Left ventricle myocardium inferior (tissue), 1 donor: Measurements from ENCODE around the gene GLS. TPM values are rescaled to one million over a fixed set of nuclear protein-coding genes. Genes with fewer than 3 reads are reported as not detected.
"Not testable (repeated sequence)": the region's sequence is repeated elsewhere in the genome, so short reads cannot be mapped to it uniquely, and the experiment has no call there.

ENCODE experiments used
- DNase-seq: peaks from one replicate; pipeline ENCODE4 v3.0.0-alpha.2; 2020
- H3K27ac ChIP-seq: fragments of 200-600 bp; replicated peaks from 2 replicates; pipeline ENCODE4 v1.8.0; 2021
- H3K27me3 ChIP-seq: fragments of 200-600 bp; 2 replicates; pipeline ENCODE4 v1.8.0; 2021; ENCODE audit warnings: low read depth
- H3K36me3 ChIP-seq: fragments of 200-600 bp; 2 replicates; pipeline ENCODE4 v1.8.0; 2021
- H3K4me1 ChIP-seq: fragments of 200-600 bp; 2 replicates; pipeline ENCODE4 v1.8.0; 2021
- H3K4me3 ChIP-seq: fragments of 200-600 bp; 2 replicates; pipeline ENCODE4 v1.8.0; 2021; ENCODE audit warnings: mild to moderate bottlenecking, moderate library complexity
- H3K9me3 ChIP-seq: fragments of 200-600 bp; replicated peaks from 2 replicates; pipeline ENCODE4 v1.8.0; 2021
- intact Hi-C: fragments of 100-400 bp; cut with micrococcal nuclease; formaldehyde crosslinking; loops from one replicate; pipeline ENCODE4 v1.11.0; 2022
- total RNA-seq: library from RNA; stranded (reverse); fragmentation: NEBNext Ultra II Directional; extraction: Animal tissue kit (Norgen Biotek cat#: 25700); gene quantifications from one replicate; pipeline ENCODE4 v1.2.1, GENCODE V29; 2021
- TF ChIP-seq, protein P1 (sequence below): fragments of 200-600 bp; IDR thresholded peaks from 2 replicates; pipeline ENCODE4 v1.8.0; 2021; ENCODE audit warnings: antibody characterized with exemption, mild to moderate bottlenecking, borderline replicate concordance
- donor health status: DM: no; HTN: yes; CAD: no; lungs with severe emphysema.

GLS gene
- total RNA-seq, 1 donor from 2014 or later = 48.4 TPM

DNA sequence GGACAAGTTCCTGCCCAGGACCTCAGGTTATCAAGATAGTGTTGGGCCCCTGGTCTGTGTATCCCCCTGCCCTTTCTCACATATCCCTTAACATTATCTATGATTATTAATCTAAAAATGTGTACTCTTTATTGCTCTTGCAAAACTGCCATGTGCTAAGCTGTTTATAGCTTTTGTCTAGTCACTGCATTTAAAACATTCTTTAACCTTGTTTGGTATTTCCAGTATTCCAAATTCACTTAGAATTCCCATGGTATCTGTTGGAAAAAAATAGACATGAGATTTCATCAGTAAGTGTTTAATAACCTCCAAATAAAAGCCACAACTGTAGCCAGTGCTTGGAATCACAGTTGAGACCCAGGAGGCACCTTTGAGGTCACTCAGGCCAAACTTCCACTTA lies 16.2 kb upstream of the GLS start:
- intact Hi-C loops = no loop called here
- TF ChIP-seq, protein P1, sequence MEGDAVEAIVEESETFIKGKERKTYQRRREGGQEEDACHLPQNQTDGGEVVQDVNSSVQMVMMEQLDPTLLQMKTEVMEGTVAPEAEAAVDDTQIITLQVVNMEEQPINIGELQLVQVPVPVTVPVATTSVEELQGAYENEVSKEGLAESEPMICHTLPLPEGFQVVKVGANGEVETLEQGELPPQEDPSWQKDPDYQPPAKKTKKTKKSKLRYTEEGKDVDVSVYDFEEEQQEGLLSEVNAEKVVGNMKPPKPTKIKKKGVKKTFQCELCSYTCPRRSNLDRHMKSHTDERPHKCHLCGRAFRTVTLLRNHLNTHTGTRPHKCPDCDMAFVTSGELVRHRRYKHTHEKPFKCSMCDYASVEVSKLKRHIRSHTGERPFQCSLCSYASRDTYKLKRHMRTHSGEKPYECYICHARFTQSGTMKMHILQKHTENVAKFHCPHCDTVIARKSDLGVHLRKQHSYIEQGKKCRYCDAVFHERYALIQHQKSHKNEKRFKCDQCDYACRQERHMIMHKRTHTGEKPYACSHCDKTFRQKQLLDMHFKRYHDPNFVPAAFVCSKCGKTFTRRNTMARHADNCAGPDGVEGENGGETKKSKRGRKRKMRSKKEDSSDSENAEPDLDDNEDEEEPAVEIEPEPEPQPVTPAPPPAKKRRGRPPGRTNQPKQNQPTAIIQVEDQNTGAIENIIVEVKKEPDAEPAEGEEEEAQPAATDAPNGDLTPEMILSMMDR = no peak
- H3K4me3 ChIP-seq = no peak overlapping the region
- no peak overlapping the region for H3K27ac ChIP-seq
- H3K4me1 ChIP-seq = peaks cover 21% of the 10 kb centered on the region
- no peaks in the 10 kb centered on the region for H3K27me3 ChIP-seq
- peaks cover 8% of the 10 kb centered on the region for H3K9me3 ChIP-seq
- no peaks in the 10 kb centered on the region for H3K36me3 ChIP-seq
- no peak for DNase-seq

DNA sequence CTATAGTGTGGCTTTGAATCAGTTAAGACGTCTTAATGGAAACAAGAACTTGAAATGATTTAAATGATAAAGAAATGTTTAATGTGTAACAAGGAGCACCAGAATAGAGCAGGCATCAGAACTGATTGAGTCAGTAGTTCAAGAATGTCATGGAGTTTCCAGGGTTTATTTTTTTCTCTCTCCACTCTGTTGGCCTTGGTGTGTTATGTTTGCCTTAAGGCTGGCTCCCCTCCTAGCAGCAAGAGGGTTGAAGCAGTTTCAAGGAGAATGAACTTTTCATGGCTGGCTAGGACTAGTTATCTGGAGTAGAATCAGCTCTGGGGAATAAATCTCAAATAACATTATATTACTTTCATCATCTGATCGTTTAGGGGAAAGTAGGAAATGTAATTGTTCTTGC lies 13.4 kb upstream of the GLS start:
- Histone ChIP-seq H3K27me3 (no peaks in the 10 kb centered on the region), H3K36me3 (no peaks in the 10 kb centered on the region), H3K9me3 (peaks cover 8% of the 10 kb centered on the region), H3K4me3 (no peak overlapping the region), H3K27ac (no peak overlapping the region), H3K4me1 (peaks cover 7% of the 10 kb centered on the region)
- TF ChIP-seq, protein P1 = no peak
- intact Hi-C loops = no loop called here
- DNase-seq = no peak

DNA sequence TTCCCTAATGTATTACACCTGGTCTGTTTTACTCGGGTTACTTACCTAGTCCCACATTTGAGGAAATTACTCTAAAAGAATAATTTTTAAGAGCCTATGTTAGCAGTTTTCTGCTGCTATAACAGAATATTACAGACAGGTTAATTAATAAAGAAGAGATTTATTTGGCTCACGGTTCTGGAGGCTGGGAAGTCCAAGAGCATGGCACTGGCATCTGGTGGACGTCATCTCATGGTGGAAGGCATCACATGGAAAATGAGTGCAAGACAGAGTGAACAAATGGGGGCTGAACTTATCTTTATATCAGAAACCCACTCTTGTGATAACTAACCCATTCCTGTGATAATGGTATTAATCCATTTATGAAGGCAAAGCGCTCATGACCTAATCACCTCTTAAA lies 12.8 kb upstream of the GLS start:
- H3K36me3 ChIP-seq = no peaks in the 10 kb centered on the region
- peaks cover 8% of the 10 kb centered on the region for H3K9me3 ChIP-seq
- peaks cover 7% of the 10 kb centered on the region for H3K4me1 ChIP-seq
- TF ChIP-seq, protein P1 = no peak
- H3K4me3 ChIP-seq = no peak overlapping the region
- intact Hi-C loops = no loop called here
- no peak for DNase-seq
- no peak overlapping the region for H3K27ac ChIP-seq
- no peaks in the 10 kb centered on the region for H3K27me3 ChIP-seq

DNA sequence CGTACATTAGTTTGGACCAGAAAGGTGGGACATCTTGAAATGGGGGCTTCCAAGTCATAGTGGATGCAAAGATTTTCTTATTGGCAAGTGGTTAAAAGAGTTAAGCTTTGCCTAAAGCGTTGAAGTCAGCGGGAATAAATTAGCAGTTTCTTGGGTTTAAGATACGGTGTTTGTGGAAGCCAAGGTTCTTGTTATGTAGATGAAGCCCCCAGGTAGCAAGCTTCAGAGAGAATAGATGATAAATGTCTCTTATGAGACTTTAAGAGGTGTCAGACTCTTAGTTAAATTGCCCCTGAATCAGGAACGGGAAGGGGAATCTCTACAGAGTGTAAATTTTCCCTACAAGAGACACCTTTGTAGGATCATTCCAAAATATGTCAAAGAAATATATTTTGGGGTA lies 10.9 kb upstream of the GLS start:
- intact Hi-C loops = no loop called here
- H3K27ac ChIP-seq = no peak overlapping the region
- H3K4me3 ChIP-seq = no peak overlapping the region
- peaks cover 8% of the 10 kb centered on the region for H3K9me3 ChIP-seq
- TF ChIP-seq, protein P1 = no peak
- no peaks in the 10 kb centered on the region for H3K36me3 ChIP-seq
- no peak for DNase-seq
- no peaks in the 10 kb centered on the region for H3K4me1 ChIP-seq
- H3K27me3 ChIP-seq = no peaks in the 10 kb centered on the region

DNA sequence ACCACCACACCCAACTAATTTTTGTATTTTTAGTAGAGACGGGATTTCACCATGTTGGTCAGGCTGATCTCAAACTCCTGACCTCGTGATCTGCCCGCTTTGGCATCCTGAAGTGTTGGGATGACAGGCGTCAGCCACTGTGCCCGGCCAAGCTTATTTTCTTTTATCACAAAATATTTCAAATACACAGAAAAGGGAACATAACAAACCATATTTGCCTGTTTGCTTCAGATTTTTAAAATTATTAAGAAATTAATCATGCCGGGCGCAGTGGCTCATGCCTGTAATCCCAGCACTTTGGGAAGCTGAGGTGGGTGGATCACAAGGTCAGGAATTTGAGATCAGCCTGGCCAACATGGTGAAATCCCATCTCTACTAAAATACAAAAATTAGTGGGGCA lies 7.2 kb upstream of the GLS start:
- not testable (repeated sequence) for H3K27me3 ChIP-seq, H3K4me3 ChIP-seq

DNA sequence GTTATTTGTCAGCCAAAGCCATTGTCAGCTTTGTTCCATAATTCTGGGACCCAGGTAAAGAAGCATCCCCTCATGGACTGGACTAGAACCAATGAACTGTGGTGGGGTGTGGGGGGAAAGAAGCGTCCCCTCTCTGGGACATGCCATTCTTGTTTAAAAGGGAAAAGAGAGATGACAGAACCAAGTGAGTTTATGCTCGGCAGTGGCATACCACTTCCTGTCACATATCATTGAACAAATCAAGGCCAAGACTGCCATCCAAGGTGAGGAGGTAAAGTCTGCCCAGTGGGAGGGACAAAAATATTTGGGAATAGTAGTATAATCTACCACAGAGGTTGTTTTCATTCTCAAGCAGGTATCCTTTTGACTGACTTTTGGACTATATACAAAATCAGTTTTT lies 4.7 kb upstream of the GLS start:
- intact Hi-C loops = no loop called here

More for the DNA sequence above, 7.2 kb upstream of the GLS start:
- H3K27ac ChIP-seq, intact Hi-C loops, H3K4me1 ChIP-seq, H3K36me3 ChIP-seq, H3K9me3 ChIP-seq, DNase-seq: not testable (repeated sequence)

More for the DNA sequence above, 4.7 kb upstream of the GLS start:
- Histone ChIP-seq H3K27ac (no peak overlapping the region), H3K4me1 (peaks cover 16% of the 10 kb centered on the region), H3K27me3 (no peaks in the 10 kb centered on the region), H3K36me3 (no peaks in the 10 kb centered on the region), H3K4me3 (no peak overlapping the region), H3K9me3 (no peaks in the 10 kb centered on the region)
- TF ChIP-seq, protein P1 = no peak
- no peak for DNase-seq
